Measurements from ENCODE around the gene ZNF391.
"Not testable (repeated sequence)": the region's sequence is repeated elsewhere in the genome, so short reads cannot be mapped to it uniquely, and the experiment has no call there.

The ZNF391 gene

DNA sequence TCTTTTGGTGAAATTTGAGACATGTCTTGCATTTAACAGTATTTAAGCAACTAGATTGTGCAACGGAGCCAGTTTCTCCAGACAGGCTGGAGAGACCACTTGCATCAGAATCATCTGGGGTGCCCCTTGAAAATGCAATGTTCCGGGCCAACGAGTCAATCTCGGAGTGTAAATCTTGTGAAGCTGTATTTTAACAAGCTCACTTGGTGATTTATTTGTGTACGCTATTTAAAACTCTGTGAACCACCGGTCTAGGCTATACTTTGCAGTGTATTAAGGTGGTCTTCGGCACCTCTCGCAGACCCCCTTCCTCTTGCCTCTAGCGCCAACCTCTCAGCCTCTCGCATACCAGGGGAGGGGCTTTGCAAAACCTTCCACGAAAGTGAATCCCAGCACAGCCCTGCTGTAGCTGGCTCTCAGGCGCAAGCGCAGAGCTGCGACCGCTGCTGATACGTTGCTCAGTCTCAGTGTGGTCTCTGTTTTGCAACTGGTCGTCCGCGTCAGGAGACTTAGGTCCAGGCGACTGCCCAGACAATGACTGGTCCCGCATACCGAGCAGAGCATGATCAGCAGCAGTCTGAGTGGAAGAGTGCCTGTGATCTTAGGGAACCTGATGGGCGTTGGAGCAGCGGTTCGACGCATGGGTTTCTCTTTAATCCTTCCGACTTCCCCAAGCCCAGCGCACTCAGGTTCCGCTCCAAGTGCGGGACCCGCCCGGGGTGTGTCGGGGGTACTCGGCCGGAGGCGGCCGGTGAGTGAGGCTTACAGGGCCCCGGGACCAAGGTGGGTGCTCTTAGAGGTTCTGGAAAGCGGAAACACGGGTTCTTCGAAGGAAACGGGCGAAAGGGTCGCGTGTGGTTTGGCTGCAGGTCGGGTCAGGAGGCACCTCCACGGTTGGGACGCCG lies at the start of gene ZNF391:
ZNF391 (plus strand) TSS at position 467 of the 905 bp plus-strand sequence. CDS start 11,612 bp downstream, outside the sequence.
- peak; percentile 65 for DNase-seq

DNA sequence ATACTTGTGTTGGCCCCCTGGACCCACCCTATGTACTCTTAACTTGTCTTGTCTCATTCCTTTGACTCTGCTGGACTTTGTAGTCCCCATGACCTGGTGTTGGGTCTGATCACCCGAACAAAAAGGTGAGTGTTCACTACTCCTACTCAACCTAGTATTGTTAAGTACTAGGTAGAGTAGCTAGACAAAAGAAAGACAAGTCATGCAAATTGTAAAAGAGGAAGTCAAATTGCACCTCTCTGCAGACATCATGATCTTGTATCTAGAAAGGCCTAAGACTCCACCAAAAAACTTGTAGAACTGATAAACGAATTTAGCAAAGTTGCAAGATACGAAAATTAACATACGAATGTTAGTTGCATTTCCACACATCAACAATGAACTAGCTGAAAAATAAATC lies 35.7 kb upstream of the ZNF391 start:
- DNase-seq, result no peak

DNA sequence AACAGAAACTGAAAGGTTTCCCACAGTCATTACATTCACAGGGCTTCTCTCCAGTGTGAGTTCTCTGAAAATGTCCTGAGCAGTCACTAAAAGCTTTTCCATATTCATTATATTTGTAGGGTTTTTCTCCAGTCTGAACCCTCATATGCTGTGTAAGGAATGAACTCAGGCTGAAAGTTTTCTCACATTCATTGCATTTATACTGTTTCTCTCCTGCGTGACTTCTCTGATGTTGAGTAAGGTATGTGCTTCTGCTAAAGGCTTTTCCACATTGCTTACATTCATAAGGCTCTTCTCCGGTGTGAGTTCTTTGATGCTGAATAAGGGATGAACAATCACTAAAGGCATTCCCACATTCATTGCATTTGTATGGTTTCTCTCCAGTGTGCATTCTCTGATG lies 29.8 kb upstream of the ZNF391 start:
- DNase-seq, result no peak

DNA sequence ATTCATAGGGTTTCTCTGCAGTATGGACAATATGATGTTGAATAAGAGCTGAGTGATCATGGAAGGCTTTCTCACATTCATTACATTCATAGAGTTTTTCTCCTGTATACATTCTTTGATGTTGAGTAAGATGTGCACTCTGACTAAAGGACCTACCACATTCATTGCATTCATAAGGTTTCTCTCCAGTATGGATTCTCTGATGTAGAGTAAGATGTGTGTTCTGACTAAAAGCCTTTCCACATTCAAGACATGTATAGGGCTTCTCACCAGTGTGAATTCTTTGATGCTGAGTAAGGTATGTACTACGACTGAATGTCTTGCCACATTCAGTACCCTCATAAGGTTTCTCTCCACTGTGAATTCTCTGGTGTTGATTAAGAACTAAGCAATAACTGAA lies 29.3 kb upstream of the ZNF391 start:
- no peak for DNase-seq

DNA sequence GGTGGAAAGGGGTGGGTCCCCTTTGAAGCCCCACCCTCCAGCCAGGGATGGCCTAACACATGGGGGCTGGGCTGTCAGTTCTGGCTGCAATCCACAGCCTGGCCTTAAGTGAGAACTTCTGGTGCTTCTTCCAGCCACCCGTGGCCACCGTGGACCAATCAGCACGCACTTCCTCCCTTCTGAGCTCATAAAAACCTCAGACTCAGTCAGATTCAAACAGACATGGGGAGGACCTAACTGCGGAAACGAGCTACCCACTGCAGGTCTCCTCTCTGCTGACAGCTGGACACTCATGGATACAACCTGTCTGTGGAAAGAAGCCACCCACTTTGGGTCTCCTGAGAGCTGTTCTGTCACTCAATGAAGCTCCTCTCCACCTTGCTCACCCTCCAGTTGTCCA lies 20.4 kb upstream of the ZNF391 start:
- DNase-seq, result no peak

DNA sequence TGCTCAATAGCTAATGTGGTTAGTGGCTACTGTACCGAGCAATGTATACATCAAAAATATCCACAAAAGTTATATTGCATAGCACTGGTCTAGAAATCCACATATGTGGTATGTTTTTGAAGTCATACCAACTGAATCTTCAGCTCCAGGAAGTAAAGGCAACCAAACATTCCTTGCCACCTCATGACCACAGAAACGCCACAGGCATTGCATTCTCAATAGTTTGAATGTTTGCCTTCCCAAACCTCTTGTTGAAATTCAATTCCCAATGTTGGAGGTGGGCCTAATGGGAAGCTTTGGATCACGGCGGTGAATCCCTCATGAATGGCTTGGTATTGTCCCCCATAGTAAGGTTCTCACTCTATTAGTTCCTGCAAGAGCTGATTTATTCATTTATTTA lies 18.2 kb upstream of the ZNF391 start:
- DNase-seq, result no peak

DNA sequence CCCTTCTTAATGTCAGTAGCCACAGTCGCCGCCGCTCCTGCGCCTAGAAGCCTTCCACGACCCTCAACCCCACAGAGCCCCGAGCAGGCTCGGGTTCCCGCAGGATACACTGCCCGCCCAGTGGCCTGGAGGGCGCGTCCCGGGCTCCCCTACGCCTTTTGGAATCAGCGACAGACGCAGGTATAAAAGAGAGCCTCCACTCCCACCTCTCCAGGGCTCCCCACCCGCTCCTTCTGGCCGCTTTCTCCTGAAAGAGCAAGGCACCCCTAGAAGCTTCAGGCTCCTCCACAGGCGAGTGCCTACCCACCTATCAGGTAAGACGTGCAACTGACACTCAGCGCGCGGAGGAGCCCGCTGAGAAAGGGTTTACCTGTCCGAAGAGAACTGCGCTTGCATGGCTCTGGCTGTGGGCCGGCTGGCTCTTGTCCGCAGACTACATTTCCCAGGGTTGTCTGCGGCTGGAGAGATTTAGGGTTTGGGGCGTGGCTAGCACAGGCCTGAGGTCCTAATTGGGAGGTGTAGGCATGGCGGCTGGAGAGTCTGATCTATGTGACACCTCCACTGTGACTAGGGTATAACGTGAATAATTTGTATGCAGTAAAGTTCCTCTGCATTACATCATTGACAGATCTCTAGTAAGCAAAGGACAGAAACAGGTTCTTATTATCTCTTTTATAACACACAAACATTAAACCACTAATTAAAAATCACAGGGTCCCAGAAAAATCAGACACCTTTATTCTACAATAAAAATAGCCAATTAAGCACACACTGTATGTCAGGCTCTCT lies 13.5 kb upstream of the ZNF391 start:
- DNase-seq, result peak; percentile 23

DNA sequence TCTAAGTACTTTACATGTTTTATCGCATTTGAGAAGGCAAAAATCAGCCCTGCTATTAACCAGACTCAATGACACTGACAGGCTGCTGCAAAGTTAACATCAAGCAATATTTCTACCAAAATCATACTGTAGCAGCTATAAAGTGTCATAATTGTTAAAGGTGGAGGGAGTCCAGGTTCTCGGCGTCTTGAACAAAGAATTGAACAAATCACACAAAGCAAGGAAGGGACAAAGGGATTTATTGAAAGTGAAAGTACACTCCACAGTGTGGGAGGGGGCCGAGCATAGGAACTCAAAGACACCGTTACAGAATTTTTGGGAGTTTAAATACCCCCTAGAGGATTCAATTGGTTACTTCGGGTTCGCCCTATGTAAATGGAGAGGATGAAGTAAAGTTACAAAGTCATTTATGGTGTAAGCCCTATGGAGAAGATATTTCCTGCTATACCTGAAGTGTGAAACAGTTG lies 12.9 kb upstream of the ZNF391 start:
- DNase-seq, result no peak

DNA sequence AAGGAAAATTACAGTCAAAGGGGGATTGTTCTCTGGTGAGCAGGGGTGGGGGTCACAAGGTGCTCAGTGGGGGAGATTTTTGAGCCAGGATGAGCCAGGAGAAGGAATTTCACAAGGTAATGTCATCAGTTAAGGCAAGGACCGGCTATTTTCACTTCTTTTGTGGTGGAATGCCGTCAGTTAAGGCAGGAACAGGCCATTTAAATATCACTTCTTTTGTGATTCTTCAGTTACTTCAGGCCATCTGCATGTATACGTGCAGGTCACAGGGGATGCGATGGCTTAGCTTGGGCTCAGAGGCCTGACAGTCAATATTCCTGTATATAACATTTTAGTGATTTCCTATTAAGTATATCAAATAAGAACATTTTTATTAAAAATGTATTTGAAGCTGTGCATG lies 10.2 kb upstream of the ZNF391 start:
- DNase-seq, result not testable (repeated sequence)

DNA sequence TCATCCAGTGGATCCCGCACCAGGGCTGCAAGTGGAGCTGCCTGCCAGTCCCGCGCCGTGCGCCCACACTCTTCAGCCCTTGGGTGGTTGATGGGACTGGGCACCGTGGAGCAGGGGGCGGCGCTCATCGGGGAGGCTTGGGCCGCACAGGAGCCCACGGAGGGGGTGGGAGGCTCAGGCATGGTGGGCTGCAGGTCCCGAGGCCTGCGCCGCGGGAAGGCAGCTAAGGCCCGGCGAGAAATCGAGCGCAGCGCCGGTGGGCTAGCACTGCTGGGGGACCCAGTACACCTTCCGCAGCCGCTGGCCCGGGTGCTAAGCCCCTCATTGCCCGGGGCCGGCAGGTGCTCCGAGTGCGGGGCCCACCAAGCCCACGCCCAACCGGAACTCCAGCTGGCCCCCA lies 7.6 kb upstream of the ZNF391 start:
- DNase-seq, result not testable (repeated sequence)

DNA sequence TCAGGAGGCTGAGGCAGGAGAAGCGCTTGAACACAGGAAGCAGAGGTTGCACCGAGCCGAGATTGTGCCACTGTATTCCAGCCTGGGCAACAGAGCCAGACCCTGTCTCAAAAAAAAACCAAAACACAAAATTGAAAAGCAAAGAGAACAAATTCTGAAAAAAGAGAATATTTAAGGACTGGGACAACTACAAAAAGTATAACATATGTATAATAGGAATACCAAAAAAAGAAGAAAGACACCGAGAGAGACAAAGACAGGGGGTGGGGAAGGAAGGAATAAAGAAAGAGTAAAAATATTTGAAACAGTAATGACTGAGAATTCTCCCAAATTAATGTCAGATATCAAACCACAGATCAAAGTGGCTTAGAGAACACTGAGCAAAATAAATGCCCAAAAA lies 5.5 kb upstream of the ZNF391 start:
- DNase-seq, result no peak

DNA sequence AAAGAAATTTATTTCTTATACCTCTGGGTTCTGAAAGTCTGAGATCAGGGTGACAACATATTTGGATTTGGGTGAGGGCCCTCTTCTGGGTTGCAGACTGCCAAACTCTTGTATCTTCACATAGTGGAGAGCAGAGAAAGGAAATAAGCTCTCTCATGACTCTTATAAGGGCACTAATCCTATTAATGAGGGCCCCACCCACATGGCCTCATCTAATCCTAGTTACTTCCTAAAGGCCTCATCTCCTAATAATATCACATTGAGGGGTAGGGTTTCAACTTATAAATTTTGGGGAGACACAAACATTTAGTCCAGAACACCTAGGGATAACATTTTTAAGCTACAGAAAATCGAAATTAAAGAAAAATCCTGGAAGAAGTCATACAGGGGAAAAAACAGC lies 5.1 kb upstream of the ZNF391 start:
- no peak for DNase-seq

DNA sequence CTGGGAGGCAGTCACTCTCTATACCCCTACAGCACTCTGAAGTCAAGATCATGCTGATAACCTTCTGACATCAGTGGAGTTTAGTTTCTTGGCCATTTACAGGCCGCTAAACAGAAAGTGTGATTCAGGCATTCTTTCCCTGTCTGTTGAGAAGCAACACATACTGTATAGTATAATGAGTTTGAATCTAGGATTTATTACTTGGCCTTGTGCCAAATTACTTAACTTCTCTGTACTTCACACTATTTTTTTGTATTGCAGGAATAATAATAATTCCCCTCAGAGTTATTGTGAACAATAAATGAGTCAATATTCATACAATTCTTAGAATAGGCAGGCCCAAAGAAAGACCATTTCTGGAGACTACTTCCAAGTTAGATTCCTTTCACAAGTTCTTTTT lies 4.1 kb downstream of the ZNF391 start:
- no peak for DNase-seq

DNA sequence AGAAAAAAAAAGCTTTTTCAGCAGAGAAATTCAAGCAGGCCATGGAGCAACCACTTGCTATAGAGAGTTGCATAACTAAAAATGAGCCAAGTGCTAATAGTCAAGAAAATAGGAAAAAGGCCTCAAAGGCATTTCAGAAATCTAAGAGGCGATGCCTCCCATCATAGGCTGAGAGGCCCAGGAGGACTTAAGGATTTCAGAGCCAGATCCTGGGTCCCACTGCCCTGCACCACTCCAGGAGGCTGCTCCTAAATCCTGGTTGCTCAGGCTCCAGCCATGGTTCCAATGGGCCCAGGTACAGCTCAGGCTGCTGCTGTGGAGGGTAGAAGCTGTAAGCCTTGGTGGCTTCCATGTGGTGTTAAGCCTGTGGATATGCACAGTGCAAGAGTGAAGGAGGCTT lies 5.5 kb downstream of the ZNF391 start:
- no peak for DNase-seq

DNA sequence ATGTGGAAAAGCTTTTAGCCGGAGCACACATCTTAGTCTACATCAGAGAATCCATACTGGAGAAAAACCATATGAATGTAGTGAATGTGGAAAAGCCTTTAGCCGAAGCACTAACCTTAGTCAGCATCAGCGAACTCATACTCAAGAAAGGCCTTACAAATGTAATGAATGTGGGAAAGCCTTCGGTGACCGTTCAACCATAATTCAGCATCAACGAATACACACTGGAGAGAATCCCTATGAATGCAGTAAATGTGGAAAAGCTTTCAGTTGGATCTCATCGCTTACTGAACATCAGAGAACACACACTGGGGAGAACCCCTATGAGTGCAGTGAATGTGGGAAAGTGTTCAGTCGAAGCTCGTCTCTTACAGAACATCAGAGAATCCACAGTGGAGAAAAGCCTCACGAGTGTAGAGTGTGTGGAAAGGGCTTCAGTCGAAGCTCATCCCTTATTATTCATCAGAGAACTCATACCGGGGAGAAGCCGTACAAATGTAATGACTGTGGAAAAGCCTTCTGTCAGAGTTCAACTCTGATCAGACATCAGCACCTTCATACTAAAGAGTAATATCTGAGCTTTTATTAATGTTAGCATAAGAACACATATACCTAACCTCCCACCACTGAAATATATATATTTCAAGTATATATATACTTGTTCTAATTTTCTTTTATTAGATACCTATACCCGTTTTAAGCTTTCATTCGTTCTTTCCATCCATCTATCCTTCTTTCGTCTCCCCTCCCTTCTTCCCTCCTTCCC lies 12.5 kb downstream of the ZNF391 start:
- no peak for DNase-seq

DNA sequence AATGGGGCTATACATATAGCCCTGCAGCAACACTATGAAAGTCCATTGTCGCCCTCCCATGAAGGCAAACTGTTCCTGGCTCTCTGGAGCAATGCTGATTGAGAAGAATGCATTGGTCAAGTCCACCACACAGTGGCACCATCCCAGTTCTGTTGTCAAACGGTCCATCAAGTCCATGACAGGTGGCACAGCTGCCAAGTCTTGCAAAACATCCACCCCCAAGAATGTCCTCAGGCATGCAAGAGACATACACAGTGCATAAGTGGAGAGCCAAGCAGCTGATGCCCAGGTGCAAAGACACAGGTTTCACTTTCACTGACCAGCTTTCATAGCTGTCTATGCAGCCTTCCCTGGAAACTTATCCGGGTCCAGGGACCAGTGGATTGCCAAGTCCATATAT lies 17.5 kb downstream of the ZNF391 start:
- no peak for DNase-seq

DNA sequence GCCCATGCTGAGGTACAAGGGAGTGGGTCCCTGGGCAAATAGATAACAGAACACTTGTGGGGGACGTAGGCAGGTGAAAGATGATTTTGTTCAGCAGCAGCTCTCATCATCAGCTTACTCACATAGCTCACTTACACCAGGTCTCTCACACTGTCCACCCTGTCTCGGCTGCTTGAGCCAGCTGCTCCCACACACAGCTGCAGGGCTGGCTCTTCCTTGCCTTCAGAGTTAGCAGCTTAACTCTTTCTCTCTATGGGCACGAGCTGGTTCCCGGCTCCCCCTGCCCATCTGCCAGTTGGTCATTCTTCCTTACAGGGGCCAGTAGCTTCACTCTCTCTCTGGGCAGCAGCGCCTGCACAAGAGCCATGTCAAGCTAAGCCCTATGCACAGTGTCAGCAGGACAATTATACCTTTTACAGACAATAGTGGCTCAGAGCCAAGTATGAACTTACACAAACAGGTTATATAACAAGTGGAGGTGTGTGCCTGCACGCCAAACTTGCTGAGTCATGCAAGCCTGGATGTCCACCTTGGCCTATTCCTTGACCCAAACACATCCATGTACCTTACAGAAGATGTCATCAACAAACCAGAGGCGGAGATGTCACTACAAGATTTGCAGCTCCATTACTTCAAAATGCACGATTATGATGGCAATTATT lies 18.7 kb downstream of the ZNF391 start:
- DNase-seq, result no peak

DNA sequence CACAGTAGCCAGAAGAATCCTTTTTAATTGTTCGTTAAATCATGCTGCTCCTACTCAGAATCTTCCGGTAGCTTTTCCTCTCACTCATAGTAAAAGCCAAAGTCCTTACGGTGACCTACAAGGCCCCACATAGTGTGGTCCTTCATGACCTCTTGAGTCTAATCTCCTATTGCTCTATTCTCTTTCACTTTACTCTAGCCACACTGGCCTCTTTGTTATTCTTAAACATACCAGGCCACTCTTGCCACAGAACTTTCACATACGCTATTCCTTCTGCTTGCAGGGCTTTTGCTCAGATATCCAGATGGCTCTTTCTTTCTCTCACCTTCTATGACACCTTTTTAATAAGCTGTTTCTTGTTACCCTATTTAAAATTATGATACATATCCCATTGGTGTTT lies 25.7 kb downstream of the ZNF391 start:
- no peak for DNase-seq

DNA sequence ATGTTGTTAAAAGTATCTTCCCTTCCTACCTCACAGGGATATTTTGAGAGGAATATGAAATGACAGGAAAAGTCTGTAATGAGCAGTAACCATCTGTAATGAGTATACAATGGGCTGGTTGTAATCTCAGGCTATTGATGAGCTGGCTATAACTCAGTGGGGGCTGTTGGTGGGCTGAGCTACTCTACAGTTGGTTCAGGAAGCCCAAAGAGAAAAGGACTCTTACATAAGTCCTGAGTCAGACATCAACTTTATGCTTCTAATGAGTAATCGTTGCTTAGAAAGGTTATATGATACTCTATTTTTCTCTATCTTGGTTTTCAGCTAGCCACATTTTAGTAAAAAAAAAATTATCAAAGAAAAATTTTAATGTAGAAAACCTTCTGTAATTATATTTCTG lies 26.4 kb downstream of the ZNF391 start:
- no peak for DNase-seq

DNA sequence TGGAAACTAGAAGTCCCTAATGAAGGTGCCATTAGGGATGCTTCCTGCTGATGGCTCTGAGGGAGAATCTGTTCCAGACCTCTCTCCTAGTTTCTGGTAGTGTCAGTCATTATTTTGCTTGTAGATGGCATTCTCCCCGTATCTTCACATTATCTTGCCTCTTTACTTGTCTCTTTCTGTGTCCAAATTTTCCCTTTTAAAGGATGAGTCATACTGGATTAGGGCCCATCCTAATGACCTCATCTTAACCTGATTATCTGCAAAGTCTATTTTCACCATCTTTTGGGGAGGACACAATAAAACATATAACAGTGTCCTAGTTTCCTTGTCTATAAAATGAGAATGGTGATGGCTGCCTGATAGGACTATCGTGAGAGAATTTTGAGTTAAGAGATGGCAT lies 27.3 kb downstream of the ZNF391 start:
- no peak for DNase-seq

DNA sequence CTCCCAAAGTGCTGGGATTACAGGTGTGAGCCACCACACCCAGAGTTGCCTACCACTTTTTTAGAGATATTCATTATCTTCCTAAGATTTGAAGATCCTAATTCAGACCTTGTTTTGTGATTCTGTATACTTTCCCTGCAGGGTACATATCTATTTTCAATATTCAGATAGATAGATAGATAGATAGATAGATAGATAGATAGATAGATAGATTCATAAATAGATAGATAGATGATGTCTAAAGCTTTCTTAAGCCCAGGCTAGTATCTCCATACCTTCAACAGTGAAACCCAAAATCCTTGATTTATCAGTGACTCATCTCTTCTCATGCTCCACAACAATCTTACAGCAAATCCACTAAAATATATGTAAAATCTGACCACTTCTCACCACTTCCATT lies 30.8 kb downstream of the ZNF391 start:
- DNase-seq, result no peak

DNA sequence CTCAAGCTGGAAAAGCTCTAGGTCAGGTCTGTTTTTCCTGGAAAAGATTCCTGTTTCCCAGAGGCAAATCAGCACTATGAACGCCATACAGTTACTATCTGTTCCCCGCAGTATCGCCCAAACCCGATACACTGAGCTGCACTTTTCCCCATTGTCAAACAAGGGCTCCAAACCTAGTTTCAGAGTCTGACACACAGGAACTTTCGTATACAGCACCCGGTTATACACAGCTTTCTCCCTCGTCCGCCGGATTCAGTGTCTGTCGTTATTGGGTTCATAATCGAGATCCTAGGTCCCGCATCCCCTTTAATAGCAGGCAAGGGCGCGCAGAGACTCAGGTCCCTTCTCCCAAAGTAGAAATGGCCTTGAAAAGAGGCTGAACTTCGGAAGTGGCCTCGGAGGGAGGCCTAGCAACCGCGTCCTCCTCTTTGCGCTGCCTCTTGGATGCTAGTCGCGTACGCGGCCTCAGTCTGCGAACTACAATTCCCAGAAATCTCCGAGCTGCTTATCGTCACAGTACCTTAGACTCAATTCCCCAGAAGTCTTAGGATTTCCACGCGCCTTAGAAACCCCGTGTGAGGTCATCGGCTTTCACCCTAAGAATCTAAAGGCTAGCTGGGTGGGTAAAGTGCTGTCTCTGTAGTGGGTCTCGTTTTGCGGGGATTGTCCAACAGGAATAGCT lies 34.2 kb downstream of the ZNF391 start:
- no peak for DNase-seq
